ENCODE results near the gene PKP2. TPM values are rescaled to one million over a fixed set of nuclear protein-coding genes. Genes with fewer than 3 reads are reported as not detected.

The PKP2 gene
- total and polyA plus RNA-seq, 9 of the 15 experiments (the other 6 are each of a cell fraction or from before 2014, with no cell fraction given): 1.6 to 4.2 (median 2.8) TPM

GRCh38 chr12:32783029-32783428, 113.5 kb downstream of the PKP2 start:
- Histone ChIP-seq H3K4me1 (replicated peaks in 1 of 2; ENCODE audit: control insufficient read depth in 2 of 2, insufficient read depth in 2 of 2, low read length in 2 of 2) (no peaks in the 10 kb centered on the region), H3K27me3 (ENCODE audit: control insufficient read depth in 2 of 2, insufficient read depth in 2 of 2, low read length in 2 of 2) (peaks cover 0 to 2% of the 10 kb centered on the region in 2 experiments; a peak in 2 of 5 replicates), H3K36me3 (ENCODE audit: control insufficient read depth, insufficient read depth, low read length) (no peaks in the 10 kb centered on the region), H2AFZ (ENCODE audit: low read depth, low read length) (no peak overlapping the region), H3K9me3 (replicated peaks; ENCODE audit: control insufficient read depth, insufficient read depth, low read depth, low read length) (no peaks in the 10 kb centered on the region), H3K4me3 (no peak overlapping the region), H4K20me1 (replicated peaks; ENCODE audit: control insufficient read depth, insufficient read depth, low read length) (no peaks in the 10 kb centered on the region), H3K27ac (ENCODE audit: extremely low read depth, low read depth, low read length) (no peak overlapping the region), H3K9ac (ENCODE audit: insufficient read depth in 1 of 2, low read depth in 2 of 2, low read length in 2 of 2) (no peak overlapping the region), H3K4me2 (ENCODE audit: insufficient read depth, low read length) (no peak overlapping the region), H3K79me2 (ENCODE audit: control insufficient read depth, insufficient read depth, low read length) (no peaks in the 10 kb centered on the region), H3K9me1 (ENCODE audit: control insufficient read depth, insufficient read depth, low read length) (no peaks in the 10 kb centered on the region)
- intact Hi-C loops (cut with micrococcal nuclease) (no loop called here), in situ Hi-C loops (cut with MboI) (no loop called here)
- no peak for ATAC-seq
- TF ChIP-seq ERF (CRISPR knock-in tag; IDR thresholded peaks at IDR 0.05): no peak
- TF ChIP-seq MEF2A (IDR thresholded peaks at IDR 0.05; ENCODE audit: control insufficient read depth, low read depth, low read length): no peak
- no peak for TF ChIP-seq PHF20 (IDR thresholded peaks at IDR 0.05; ENCODE audit: partially characterized antibody)
- TF ChIP-seq CBX2 (IDR thresholded peaks at IDR 0.05; ENCODE audit: insufficient read depth, low read length, poor library complexity, severe bottlenecking): no peak
- TF ChIP-seq ZNF311 (CRISPR knock-in tag; IDR thresholded peaks at IDR 0.05): no peak
- TF ChIP-seq BMI1 (IDR thresholded peaks at IDR 0.05; ENCODE audit: low read length): no peak
- no peak for TF ChIP-seq ATF6 (CRISPR knock-in tag; IDR thresholded peaks at IDR 0.05)
- no peak for TF ChIP-seq GABPB1 (CRISPR knock-in tag; IDR thresholded peaks at IDR 0.05)
- no peak for TF ChIP-seq OTX1 (CRISPR knock-in tag; IDR thresholded peaks at IDR 0.05)
- TF ChIP-seq ZNF347 (CRISPR knock-in tag; IDR thresholded peaks at IDR 0.05; ENCODE audit: low read depth): no peak
- no peak for TF ChIP-seq HDGF (IDR thresholded peaks at IDR 0.05)
- ChIA-PET POLR2A (no interaction called here), CTCF (ENCODE audit: low intra/inter-chr PET ratio) (no interaction called here)
- WGBS (ENCODE audit: insufficient coverage, low coverage, missing lambda C conversion rate): 6% methylated on average over 3 of the region's 3 CpGs
- no TSS peak for BruUV-seq (replicated peaks)
- no peak for DNase-seq (ENCODE audit: extremely low read depth in 1 of 4, low spot score in 3 of 4)
- no peak for FAIRE-seq
